Stimulated activated CD8-positive, alpha-beta memory T cell treated with anti-CD3 and anti-CD28 coated beads, Interleukin-7, amount 100 ng/mL, for 4 hours (primary cell): Measurements from ENCODE around the gene METRNL.

ENCODE experiments used
- DNase-seq, 2 donors: peaks; one replicate each; pipeline ENCODE4 v3.0.0-alpha.2; 2020; ENCODE audit warnings: low read depth in 2 of 2

The METRNL gene

GRCh38 chr17:83080579-83080857 lies 1.1 kb downstream of the METRNL start:
- DNase-seq, result no peak

DNA sequence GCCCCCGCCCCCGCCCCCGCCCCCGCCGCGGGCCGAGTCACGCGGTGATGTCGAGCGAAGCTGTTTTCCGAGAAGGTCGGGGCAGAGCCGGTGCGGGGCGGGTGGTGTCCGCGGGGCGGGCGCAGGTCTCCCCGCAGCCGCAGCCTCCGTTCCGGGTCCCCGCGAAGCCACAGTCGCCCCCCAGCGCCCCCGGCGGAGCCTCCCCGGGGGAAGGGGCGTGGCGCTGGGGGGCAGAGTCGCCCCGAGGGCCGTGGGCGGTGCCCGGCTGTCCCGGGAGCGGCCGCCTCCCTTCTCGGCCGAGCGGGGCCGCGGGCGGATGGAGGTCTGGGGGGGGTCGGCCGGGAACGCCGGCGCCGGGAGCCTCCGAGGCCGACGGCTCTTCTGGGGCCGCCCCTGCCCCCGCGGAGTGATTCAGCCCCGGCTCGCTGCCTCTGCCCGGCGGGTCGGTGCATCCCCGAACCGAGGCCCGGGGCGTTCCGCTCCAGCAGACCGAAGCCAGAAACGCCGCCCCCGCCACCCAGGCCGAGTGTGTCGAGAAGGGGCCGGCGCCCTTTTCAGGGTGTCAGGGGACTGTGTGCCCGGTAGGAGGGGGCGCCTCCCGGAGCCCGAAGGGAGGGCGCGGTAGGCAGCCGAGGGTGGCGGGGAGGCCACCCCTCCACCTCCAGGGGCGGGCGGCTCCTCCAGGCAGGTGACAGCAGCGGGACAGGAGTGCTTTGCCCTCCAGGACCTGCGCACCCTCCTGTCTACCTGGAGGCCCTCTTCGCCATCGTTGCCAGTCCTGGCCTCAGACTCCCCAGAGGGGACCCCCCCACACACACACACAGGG lies 1.7 kb downstream of the METRNL start:
- DNase-seq, result peak; percentile 13 to 62

GRCh38 chr17:83081684-83082201 lies 2.3 kb downstream of the METRNL start:
- DNase-seq, result peak; percentile 30 to 48

DNA sequence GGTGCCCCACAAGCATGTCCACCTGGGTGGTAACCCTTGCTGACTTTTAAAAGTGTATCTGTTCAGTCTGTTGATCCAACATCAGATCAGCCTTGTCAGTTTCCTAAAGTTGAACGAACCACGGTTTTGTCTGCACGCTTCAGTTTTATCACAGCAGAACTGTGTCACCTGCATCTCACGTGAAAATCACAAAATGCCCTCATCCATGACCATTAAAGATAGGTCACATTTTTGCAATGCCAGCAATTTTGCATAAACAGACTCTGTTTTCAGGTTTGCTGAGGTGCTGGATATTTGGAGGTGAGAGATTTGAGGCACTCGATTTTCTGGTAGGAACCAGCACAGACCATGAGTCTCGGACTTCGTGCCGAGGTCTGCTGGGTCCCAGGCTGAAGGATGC lies 3.0 kb downstream of the METRNL start:
- no peak for DNase-seq

DNA sequence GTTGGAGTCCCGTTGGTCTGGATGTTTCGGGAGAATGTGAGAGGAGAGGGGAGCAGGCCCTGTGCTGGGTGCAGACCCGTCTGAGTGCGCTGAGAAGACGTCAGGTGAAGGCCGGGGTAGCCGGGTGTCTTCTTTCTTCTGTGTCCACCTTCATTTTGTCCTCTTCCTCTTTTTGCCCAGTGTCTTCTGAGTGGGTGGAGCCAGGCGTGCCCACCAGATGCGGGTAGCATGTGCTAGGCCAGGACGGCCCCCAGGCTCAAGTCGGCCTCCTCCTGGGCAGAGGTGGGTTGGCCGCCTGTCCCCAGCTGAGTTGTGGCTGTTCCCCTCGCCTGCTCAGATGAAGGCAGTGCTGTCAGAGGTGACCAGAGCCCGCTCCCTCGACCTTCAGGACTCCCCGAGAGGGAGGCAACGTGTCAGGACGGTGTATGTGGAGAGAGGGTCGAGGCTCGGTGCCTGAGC lies 3.5 kb downstream of the METRNL start:
- DNase-seq, result no peak

DNA sequence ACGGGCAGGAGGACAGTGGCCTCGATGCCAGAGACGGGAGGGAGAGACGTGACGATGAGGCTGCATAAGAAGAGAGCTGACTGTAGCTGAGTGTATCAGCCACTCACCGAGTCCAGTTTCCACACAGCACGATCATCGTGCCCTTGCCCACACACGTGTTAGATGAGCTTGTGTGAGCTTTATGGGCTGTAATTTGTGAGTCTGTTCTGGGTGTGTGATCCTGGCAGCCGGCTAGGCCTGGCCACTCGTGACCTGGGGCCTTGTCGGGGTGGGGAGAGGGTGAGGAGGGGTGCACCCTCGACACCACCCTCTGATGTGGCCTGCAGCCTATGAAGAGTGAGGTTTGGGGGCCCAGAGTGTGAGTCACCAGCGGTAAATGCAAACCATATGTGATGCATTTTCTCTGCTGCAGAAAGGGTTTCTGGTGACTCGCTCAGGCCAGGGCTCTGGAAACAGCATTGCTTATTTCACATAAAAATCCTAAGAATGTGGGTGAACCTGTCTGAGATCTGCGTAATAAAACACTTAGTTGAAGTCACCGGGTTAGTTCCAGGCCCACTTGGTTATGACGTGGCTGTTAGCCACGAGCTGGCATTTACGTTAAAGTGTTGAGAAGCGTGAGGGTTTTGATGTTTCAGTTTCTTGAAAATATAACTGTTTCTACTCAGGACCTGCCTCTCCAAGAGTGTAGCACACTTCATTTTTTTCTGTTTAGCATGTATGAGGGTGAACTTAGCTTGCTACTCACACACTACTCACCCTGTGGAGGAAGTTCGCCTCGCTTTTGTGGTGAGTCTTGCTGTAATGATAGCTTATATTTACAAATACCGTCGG lies 4.2 kb downstream of the METRNL start:
- peak; percentile 65 to 75 for DNase-seq

DNA sequence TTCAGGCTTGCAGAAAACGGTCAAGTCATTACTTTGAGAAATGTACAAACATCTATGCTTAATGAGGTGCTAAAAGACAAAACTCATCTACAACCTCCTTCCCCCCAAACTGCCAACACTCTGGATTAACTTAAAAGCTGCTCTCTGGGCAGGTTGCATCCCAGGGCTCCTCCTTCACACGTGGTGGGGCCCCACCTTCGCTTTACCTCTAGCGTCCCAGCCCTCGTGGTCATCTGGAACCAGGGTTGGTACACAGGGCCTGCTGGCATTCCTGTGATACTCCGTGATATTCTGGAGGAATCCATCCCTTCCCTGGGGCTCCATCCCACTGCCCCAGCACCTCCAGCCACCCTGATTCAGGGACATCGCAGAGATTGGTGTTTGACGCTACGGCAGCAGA lies 4.8 kb downstream of the METRNL start:
- DNase-seq, result no peak

GRCh38 chr17:83084621-83085056 lies 5.2 kb downstream of the METRNL start:
- DNase-seq, result no peak

DNA sequence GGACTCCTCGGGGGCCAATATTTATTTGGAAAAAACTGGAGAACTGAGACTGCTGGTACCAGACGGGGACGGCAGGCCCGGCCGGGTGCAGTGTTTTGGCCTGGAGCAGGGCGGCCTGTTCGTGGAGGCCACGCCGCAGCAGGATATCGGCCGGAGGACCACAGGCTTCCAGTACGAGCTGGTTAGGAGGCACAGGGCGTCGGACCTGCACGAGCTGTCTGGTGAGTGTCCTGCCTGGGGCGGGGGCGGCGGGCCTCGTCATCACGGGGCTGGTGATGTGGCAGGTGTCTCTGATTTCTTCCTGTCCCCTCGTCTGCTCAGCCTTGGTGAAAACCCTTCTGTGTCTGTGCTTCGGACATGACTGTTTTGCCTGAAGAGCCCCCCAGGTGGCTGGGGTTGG lies 5.7 kb downstream of the METRNL start:
- no peak for DNase-seq

DNA sequence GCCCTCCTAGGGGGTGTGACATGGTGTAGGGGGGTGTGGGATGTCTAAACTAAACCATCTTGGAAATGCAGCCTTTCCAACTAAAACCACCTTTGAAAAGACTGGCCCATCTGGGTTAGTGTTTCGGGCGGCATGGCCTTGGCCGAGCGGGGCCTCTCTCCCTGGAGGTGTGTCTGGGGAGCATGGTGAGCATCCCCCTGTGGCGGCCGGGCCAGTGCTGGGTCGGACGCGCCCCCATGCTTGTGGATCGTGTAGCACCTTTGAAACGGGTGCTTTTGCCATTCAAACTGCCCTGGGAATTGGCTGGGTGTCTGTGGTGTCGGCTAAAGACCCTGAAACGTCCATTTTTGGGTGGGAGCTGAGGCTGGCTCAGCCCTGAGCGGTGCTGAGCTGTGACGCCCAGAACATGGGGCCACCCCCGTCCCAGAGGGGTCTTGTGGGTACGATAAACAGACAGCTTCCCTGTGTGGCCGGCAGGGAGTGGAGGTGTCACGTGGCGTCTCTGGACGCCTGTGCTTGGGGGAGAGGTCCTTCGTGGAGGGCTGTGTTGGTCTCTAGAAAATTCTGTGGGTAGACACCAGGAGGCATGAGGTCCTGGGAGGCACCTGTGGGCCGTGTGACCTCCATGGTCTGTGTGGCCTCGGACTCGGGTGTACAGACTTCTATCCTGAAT lies 6.3 kb downstream of the METRNL start:
- DNase-seq, result no peak

GRCh38 chr17:83086199-83086880 lies 6.9 kb downstream of the METRNL start:
- no peak for DNase-seq

DNA sequence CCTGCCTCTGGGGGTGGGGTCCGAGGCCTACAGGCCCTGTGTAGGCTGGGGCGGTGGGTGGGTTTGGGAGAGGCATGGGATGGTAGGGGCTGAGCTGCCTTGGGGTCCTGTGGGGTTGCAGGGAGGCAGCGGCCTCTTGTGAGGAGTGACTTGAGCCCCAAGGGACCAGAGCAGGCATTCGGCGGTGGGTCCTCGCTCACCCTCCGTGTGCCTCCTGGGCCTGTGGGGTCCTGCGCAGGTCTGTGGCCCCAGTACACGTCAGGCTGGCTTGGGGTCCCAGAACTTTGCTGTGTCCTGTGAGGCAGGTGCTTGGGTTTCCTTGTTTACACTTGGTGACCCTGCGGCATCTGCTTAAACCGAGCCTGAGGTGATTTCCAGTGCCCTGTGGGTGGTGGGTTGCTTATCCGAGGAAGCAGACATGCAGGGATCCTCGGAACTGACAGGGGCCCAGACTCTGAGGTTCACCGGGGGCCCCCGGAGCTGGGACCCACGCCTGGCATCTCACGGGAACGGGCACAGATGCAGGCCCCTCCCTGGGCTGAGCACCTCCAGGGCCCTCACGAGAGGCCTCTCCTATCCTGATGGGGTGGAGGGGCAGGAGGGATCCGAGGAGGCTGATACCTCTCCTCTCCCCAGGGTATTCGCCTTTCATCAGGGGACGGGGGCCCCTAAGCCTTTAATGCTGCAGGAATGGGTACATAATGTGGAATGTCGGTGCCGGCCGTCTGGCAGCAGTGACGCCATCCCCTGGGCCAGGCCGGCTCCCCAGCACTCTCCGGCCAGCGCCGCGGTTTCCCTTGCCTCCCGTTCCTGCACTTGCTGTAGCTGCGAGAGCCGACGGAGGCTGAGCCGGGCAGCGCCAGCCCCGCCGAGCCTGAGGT lies 7.7 kb downstream of the METRNL start:
- DNase-seq, result no peak

DNA sequence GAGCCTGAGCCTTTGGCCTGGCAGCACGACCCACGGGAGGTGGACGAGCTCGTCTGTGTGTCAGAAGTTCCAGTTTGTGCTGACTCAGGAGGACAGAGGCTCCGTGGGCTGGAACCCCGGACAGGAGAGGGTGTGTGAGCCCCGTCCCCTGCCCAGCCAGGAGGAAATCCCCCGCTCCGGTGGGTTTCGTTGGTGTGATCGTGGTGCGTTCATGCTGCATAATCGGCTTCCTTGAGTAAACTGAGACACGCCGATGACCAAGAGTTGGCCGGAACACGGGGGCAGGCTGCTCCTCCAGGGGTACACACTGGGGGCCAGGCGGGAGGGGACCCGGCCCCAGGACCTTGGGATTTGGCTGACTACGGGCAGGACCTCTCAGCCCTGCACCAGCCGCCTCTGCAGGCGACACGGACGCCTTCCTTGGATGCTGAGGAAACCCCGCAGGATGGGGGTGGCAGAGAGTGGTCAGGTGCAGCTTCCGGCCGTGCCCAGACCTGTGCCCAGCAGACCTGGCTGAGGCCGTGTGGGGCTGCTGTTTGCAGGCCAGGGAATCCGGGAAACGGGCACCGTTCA lies 8.5 kb downstream of the METRNL start:
- no peak for DNase-seq

- no peak for DNase-seq
Measured at GRCh38 chr17:83088451-83088850, 9.0 kb downstream of the METRNL start.

DNA sequence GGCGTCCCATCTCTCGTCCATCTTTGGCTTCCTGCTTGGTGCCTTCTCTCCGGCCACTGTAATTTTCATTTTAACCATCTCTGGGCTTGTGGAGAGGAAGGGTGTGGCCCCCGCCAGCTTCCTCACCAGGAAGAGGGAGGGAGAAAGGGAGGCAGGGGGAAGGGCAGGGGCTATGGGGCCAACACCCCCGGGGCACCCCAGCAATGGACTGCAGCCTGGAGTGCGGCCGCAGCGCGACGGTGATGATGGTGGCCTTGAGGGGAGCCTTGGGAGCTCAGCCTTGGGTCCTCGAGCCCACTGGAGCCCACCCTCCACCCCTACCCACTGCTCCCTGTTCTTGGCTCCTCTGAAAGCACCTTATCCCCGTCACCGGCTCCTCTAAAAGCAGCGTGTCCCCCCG lies 9.5 kb downstream of the METRNL start:
- DNase-seq, result no peak

- no peak for DNase-seq
Measured at GRCh38 chr17:83089328-83090132, 10.1 kb downstream of the METRNL start.

DNA sequence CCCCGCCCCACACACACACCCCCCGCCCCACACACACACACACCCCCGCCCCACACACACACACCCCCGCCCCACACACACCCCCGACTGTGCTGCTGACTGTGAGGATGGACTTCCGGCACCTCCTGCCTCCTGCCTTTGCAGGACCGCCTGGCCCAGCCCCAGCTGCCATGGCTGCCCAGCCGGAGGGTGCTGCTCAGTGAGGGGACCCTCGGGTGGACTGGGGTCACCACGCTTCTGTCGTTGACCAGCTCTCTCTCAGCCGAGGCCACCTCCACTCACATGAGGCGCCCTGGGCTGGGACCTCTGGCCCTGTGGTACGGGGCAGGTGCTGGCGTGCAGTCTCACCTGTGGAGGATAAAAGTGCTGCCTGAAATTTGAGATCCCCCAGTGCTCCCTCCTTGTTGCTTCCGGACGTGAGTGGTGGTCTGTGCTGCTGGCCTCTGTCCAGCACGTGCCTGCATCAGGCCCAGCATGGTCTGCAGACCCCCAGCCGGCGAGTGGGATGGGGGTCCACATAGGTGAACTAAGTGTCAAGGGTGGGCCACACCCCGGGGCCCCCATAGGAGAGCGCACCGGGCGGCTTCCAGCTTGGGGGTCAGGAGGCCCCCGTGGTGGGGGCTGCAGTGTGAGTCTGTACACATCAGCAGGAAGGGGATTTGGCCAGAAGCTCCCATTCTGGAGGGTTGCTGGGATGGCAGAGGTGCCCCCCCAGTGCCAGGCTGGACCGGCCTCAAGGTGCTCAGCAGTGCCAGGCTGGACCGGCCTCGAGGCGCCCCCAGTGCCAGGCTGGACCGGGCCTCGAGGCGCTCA lies 11.2 kb downstream of the METRNL start:
- no peak for DNase-seq

GRCh38 chr17:83091257-83092141 lies 12.1 kb downstream of the METRNL start:
- no peak for DNase-seq
